ENCODE results near the gene ROCK2. TPM values are rescaled to one million over a fixed set of nuclear protein-coding genes. Genes with fewer than 3 reads are reported as not detected.

ROCK2 gene
- polyA plus RNA-seq, 1 of the 3 experiments (the other 2 are of a cell fraction) = 4.2 TPM

DNA sequence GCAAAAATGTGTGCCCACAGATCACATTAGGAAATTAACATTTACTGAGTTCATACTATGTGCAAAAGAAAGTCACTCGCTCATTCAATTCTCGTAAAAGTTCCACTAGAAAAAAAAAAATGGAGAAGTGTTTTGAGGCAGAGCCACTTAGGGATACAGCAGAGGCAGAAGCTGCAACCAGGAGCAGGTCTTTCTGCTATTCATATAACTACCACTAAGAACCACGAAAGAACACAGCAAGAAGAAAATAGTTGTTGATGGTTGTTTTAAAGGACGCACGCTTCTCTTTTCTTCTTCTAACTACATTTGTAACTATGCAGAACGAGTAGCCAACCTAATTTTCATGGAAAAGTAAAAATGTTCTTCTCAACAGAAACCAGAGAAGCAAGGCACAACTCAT, 45.0 kb downstream of the ROCK2 start:
- Histone ChIP-seq H3K9me2 (no peaks in the 10 kb centered on the region), H3K79me2 (ENCODE audit: insufficient read depth) (peaks cover 98% of the 10 kb centered on the region), H3K4me1 (ENCODE audit: control insufficient read depth in 1 of 2, insufficient read depth in 2 of 2, low read depth in 1 of 2, low read length in 1 of 2) (peaks cover 0 to 8% of the 10 kb centered on the region in 2 experiments; a peak in 2 of 4 replicates), H3K27me3 (ENCODE audit: insufficient read depth) (no peaks in the 10 kb centered on the region), H3K9me3 (no peaks in the 10 kb centered on the region), H4K20me1 (ENCODE audit: insufficient read depth) (peaks cover 82% of the 10 kb centered on the region), H3K9ac (no peak overlapping the region), H2AFZ (ENCODE audit: low read depth) (no peak overlapping the region), H3F3A (replicated peaks; ENCODE audit: insufficient read depth) (peaks cover 8% of the 10 kb centered on the region), H3K27ac (ENCODE audit: low read depth in 2 of 2, low read length in 1 of 2) (no peak overlapping the region), H3K4me2 (no peak overlapping the region), H3K36me3 (replicated peaks in 1 of 2; ENCODE audit: control insufficient read depth in 1 of 2, insufficient read depth in 2 of 2, low read length in 1 of 2) (no peaks in the 10 kb centered on the region), H3K4me3 (ENCODE audit: low read depth in 2 of 2, low read length in 1 of 2) (no peak overlapping the region)
- ChIA-PET CTCF (no interaction called here), POLR2A (no interaction called here)
- TF ChIP-seq EP300 (IDR thresholded peaks at IDR 0.05; ENCODE audit: borderline replicate concordance in 1 of 2, low read depth in 1 of 2, low read length in 1 of 2) = no peak
- no peak for TF ChIP-seq TAF1 (IDR thresholded peaks at IDR 0.05; ENCODE audit: borderline replicate concordance, low read depth, low read length)
- no peak for TF ChIP-seq CHD2 (IDR thresholded peaks at IDR 0.05; ENCODE audit: low read length, partially characterized antibody)
- TF ChIP-seq GATA2 (CRISPR knock-in tag; IDR thresholded peaks at IDR 0.05) = no peak
- no peak for TF ChIP-seq FOSL2 (IDR thresholded peaks at IDR 0.05; ENCODE audit: borderline replicate concordance, low read depth)
- TF ChIP-seq, protein P1, sequence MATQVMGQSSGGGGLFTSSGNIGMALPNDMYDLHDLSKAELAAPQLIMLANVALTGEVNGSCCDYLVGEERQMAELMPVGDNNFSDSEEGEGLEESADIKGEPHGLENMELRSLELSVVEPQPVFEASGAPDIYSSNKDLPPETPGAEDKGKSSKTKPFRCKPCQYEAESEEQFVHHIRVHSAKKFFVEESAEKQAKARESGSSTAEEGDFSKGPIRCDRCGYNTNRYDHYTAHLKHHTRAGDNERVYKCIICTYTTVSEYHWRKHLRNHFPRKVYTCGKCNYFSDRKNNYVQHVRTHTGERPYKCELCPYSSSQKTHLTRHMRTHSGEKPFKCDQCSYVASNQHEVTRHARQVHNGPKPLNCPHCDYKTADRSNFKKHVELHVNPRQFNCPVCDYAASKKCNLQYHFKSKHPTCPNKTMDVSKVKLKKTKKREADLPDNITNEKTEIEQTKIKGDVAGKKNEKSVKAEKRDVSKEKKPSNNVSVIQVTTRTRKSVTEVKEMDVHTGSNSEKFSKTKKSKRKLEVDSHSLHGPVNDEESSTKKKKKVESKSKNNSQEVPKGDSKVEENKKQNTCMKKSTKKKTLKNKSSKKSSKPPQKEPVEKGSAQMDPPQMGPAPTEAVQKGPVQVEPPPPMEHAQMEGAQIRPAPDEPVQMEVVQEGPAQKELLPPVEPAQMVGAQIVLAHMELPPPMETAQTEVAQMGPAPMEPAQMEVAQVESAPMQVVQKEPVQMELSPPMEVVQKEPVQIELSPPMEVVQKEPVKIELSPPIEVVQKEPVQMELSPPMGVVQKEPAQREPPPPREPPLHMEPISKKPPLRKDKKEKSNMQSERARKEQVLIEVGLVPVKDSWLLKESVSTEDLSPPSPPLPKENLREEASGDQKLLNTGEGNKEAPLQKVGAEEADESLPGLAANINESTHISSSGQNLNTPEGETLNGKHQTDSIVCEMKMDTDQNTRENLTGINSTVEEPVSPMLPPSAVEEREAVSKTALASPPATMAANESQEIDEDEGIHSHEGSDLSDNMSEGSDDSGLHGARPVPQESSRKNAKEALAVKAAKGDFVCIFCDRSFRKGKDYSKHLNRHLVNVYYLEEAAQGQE (IDR thresholded peaks at IDR 0.05; ENCODE audit: low read depth, low read length) = no peak
- WGBS (ENCODE audit: low lambda C conversion rate) = 93% methylated on average over 6 of the region's 6 CpGs
- no peak for DNase-seq

DNA sequence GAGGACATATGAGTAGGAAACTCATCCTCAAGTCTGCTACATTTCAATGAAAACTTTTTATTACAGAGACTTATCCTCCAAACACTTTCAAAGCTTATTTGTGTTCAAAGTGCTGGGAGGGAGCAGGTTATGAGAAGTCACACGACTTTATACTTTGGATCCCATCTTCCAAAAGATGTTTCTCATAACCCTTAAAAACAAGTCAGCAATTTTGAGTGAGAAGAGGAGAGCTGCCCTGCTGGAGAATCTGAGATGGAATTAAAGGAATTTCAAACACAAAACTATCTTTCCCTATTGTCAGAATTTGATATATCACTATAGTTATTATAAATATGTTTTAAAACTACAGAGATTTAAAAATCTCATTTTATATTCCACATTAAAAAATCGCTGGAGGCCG, 45.8 kb downstream of the ROCK2 start:
- Histone ChIP-seq H3K9me2 (no peaks in the 10 kb centered on the region), H3F3A (replicated peaks; ENCODE audit: insufficient read depth) (peaks cover 8% of the 10 kb centered on the region), H3K27me3 (ENCODE audit: insufficient read depth) (no peaks in the 10 kb centered on the region), H3K36me3 (replicated peaks in 1 of 2; ENCODE audit: control insufficient read depth in 1 of 2, insufficient read depth in 2 of 2, low read length in 1 of 2) (no peaks in the 10 kb centered on the region), H4K20me1 (ENCODE audit: insufficient read depth) (peaks cover 74% of the 10 kb centered on the region), H3K9ac (no peak overlapping the region), H3K4me1 (ENCODE audit: control insufficient read depth in 1 of 2, insufficient read depth in 2 of 2, low read depth in 1 of 2, low read length in 1 of 2) (peaks cover 0 to 6% of the 10 kb centered on the region in 2 experiments; a peak in 2 of 4 replicates), H3K9me3 (no peaks in the 10 kb centered on the region), H3K27ac (ENCODE audit: low read depth in 2 of 2, low read length in 1 of 2) (no peak overlapping the region), H3K79me2 (ENCODE audit: insufficient read depth) (peaks cover 98% of the 10 kb centered on the region), H3K4me2 (no peak overlapping the region), H2AFZ (ENCODE audit: low read depth) (no peak overlapping the region), H3K4me3 (ENCODE audit: low read depth in 2 of 2, low read length in 1 of 2) (no peak overlapping the region)
- no peak for DNase-seq
- ChIA-PET POLR2A (no interaction called here), CTCF (interaction anchor here (1.3 kb wide), 1 partner anchor 12 kb away, joined by 4 read pairs; no protein-coding TSS in a partner anchor)
- WGBS (ENCODE audit: low lambda C conversion rate) = 63% methylated on average over 3 of the region's 3 CpGs
- TF ChIP-seq YY1 (IDR thresholded peaks at IDR 0.05; ENCODE audit: low read depth) (no peak), EP300 (IDR thresholded peaks at IDR 0.05; ENCODE audit: borderline replicate concordance in 1 of 2, low read depth in 1 of 2, low read length in 1 of 2) (no peak), MEF2A (IDR thresholded peaks at IDR 0.05; ENCODE audit: borderline replicate concordance, low read depth) (no peak), SMC3 (IDR thresholded peaks at IDR 0.05; ENCODE audit: low read depth, low read length) (no peak), RAD21 (IDR thresholded peaks at IDR 0.05; ENCODE audit: low read length) (no peak), POLR2AphosphoS5 (IDR thresholded peaks at IDR 0.05; ENCODE audit: low read depth, low read length) (no peak)
- TF ChIP-seq, protein P2, sequence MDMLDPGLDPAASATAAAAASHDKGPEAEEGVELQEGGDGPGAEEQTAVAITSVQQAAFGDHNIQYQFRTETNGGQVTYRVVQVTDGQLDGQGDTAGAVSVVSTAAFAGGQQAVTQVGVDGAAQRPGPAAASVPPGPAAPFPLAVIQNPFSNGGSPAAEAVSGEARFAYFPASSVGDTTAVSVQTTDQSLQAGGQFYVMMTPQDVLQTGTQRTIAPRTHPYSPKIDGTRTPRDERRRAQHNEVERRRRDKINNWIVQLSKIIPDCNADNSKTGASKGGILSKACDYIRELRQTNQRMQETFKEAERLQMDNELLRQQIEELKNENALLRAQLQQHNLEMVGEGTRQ (IDR thresholded peaks at IDR 0.05; ENCODE audit: borderline replicate concordance, low read depth, low read length) = no peak
- TF ChIP-seq, protein P3, sequence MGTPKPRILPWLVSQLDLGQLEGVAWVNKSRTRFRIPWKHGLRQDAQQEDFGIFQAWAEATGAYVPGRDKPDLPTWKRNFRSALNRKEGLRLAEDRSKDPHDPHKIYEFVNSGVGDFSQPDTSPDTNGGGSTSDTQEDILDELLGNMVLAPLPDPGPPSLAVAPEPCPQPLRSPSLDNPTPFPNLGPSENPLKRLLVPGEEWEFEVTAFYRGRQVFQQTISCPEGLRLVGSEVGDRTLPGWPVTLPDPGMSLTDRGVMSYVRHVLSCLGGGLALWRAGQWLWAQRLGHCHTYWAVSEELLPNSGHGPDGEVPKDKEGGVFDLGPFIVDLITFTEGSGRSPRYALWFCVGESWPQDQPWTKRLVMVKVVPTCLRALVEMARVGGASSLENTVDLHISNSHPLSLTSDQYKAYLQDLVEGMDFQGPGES (IDR thresholded peaks at IDR 0.05; ENCODE audit: low read depth, low read length) = no peak
- TF ChIP-seq, protein P4, sequence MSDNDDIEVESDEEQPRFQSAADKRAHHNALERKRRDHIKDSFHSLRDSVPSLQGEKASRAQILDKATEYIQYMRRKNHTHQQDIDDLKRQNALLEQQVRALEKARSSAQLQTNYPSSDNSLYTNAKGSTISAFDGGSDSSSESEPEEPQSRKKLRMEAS (IDR thresholded peaks at IDR 0.05; ENCODE audit: low read depth) = no peak

All from SK-N-SH (cell line).